Fibroblast of pulmonary artery (primary cell): ENCODE data around the gene CEP44.

Experiments used
- DNase-seq: peaks from one replicate; pipeline ENCODE4 v3.0.0-alpha.2; 2010; ENCODE audit warnings: low read depth
- H3K4me3 ChIP-seq: replicated peaks from 2 replicates; pipeline ENCODE4 v1.5.1; 2011; ENCODE audit warnings: low read depth, mild to moderate bottlenecking, control low read depth, low read length, moderate library complexity
- CTCF ChIP-seq: IDR thresholded peaks from 2 replicates; pipeline ENCODE4 v1.5.1; 2011; ENCODE audit warnings: mild to moderate bottlenecking, control low read depth, low read length, inconsistent platforms; ENCODE audit errors: missing control alignments

Gene CEP44

GRCh38 chr4:174262624-174263444 is 20.9 kb upstream of the CEP44 start:
- no peak overlapping the region for H3K4me3 ChIP-seq
- TF ChIP-seq CTCF = no peak
- DNase-seq = no peak

- TF ChIP-seq CTCF = no peak
- no peak overlapping the region for H3K4me3 ChIP-seq
- DNase-seq = no peak
Observed at GRCh38 chr4:174263445-174263736, 20.3 kb upstream of the CEP44 start.

GRCh38 chr4:174265916-174266315 is 17.8 kb upstream of the CEP44 start:
- TF ChIP-seq CTCF = no peak
- peak; percentile 8 for DNase-seq
- H3K4me3 ChIP-seq = no peak overlapping the region

- TF ChIP-seq CTCF = no peak
- DNase-seq = no peak
- H3K4me3 ChIP-seq = no peak overlapping the region
Observed at GRCh38 chr4:174266416-174266815, 17.3 kb upstream of the CEP44 start.

GRCh38 chr4:174273930-174274329 is 9.8 kb upstream of the CEP44 start:
- no peak overlapping the region for H3K4me3 ChIP-seq
- DNase-seq = no peak
- no peak for TF ChIP-seq CTCF

GRCh38 chr4:174274436-174274835 is 9.3 kb upstream of the CEP44 start:
- DNase-seq = no peak
- TF ChIP-seq CTCF = no peak
- no peak overlapping the region for H3K4me3 ChIP-seq

GRCh38 chr4:174275101-174275500 is 8.6 kb upstream of the CEP44 start:
- no peak for TF ChIP-seq CTCF
- no peak overlapping the region for H3K4me3 ChIP-seq
- no peak for DNase-seq
